Measurements from ENCODE around the gene ARL10. TPM values are rescaled to one million over a fixed set of nuclear protein-coding genes. Genes with fewer than 3 reads are reported as not detected.

Gene ARL10
- total RNA-seq (2014; rRNA removed; shearing (Covaris generic)) = 2.4 and 2.5 TPM in 2 replicates

GRCh38 chr5:176365351-176366231 is at the start of gene ARL10:
Gene ARL10, plus strand, starts transcription at chr5:176365487. Its CDS starts 77 bp downstream, at chr5:176365564.
- Histone ChIP-seq H3K9me3 (replicated peaks) (peaks cover 11% of the 10 kb centered on the region), H3K4me3 (peak within 1 kb of the TSS; percentile 62), H3K36me3 (peaks cover 16% of the 10 kb centered on the region), H3K4me1 (replicated peaks) (peaks cover 19% of the 10 kb centered on the region), H3K27ac (no peak within 1 kb of the TSS), H3K27me3 (replicated peaks) (0 out of 2 replicates have a peak, but pooled peaks cover 6% of the 10 kb centered on the region)
- peak in 1 of 2 experiments; percentile 33 for DNase-seq (ENCODE audit: low read depth in 1 of 2, low spot score in 2 of 2)

GRCh38 chr5:176317534-176318374 is 47.5 kb upstream of the ARL10 start:
- H3K27ac ChIP-seq = no peak overlapping the region
- DNase-seq (ENCODE audit: low read depth in 1 of 2, low spot score in 2 of 2) = no peak
- H3K36me3 ChIP-seq = no peaks in the 10 kb centered on the region
- no peaks in the 10 kb centered on the region for H3K9me3 ChIP-seq (replicated peaks)
- no peaks in the 10 kb centered on the region for H3K4me1 ChIP-seq (replicated peaks)
- H3K27me3 ChIP-seq (replicated peaks) = no peaks in the 10 kb centered on the region
- no peak overlapping the region for H3K4me3 ChIP-seq

GRCh38 chr5:176319827-176320554 is 45.3 kb upstream of the ARL10 start:
- H3K9me3 ChIP-seq (replicated peaks) = no peaks in the 10 kb centered on the region
- H3K27ac ChIP-seq = no peak overlapping the region
- no peaks in the 10 kb centered on the region for H3K36me3 ChIP-seq
- no peaks in the 10 kb centered on the region for H3K4me1 ChIP-seq (replicated peaks)
- no peaks in the 10 kb centered on the region for H3K27me3 ChIP-seq (replicated peaks)
- no peak overlapping the region for H3K4me3 ChIP-seq
- no peak for DNase-seq (ENCODE audit: low read depth in 1 of 2, low spot score in 2 of 2)

GRCh38 chr5:176320577-176320976 is 44.7 kb upstream of the ARL10 start:
- Histone ChIP-seq H3K4me3 (no peak overlapping the region), H3K27ac (no peak overlapping the region), H3K4me1 (replicated peaks) (no peaks in the 10 kb centered on the region), H3K9me3 (replicated peaks) (no peaks in the 10 kb centered on the region), H3K36me3 (no peaks in the 10 kb centered on the region), H3K27me3 (replicated peaks) (no peaks in the 10 kb centered on the region)
- DNase-seq (ENCODE audit: low read depth in 1 of 2, low spot score in 2 of 2) = no peak

- no peak for DNase-seq (ENCODE audit: low read depth in 1 of 2, low spot score in 2 of 2)
- Histone ChIP-seq H3K4me1 (replicated peaks) (no peaks in the 10 kb centered on the region), H3K36me3 (no peaks in the 10 kb centered on the region), H3K27me3 (replicated peaks) (no peaks in the 10 kb centered on the region; the same call in 1 of the 2 replicates), H3K9me3 (replicated peaks) (no peaks in the 10 kb centered on the region), H3K27ac (no peak overlapping the region), H3K4me3 (no peak overlapping the region)
Observed at GRCh38 chr5:176334031-176334770, 31.1 kb upstream of the ARL10 start.

- no peak for DNase-seq (ENCODE audit: low read depth in 1 of 2, low spot score in 2 of 2)
- H3K9me3 ChIP-seq (replicated peaks) = no peaks in the 10 kb centered on the region
- no peaks in the 10 kb centered on the region for H3K4me1 ChIP-seq (replicated peaks)
Observed at GRCh38 chr5:176337913-176338312, 27.4 kb upstream of the ARL10 start.

GRCh38 chr5:176339304-176339703 is 26.0 kb upstream of the ARL10 start:
- H3K36me3 ChIP-seq = peaks cover 2% of the 10 kb centered on the region
- no peak for DNase-seq (ENCODE audit: low read depth in 1 of 2, low spot score in 2 of 2)
- H3K27me3 ChIP-seq (replicated peaks) = no peaks in the 10 kb centered on the region; the same call in 1 of the 2 replicates
- H3K9me3 ChIP-seq (replicated peaks) = no peaks in the 10 kb centered on the region
- H3K27ac ChIP-seq = no peak overlapping the region
- H3K4me1 ChIP-seq (replicated peaks) = no peaks in the 10 kb centered on the region
- H3K4me3 ChIP-seq = no peak overlapping the region

More at GRCh38 chr5:176337913-176338312, 27.4 kb upstream of the ARL10 start:
- Histone ChIP-seq H3K4me3 (no peak overlapping the region), H3K27ac (no peak overlapping the region), H3K27me3 (replicated peaks) (no peaks in the 10 kb centered on the region; the same call in 1 of the 2 replicates), H3K36me3 (no peaks in the 10 kb centered on the region)

- peaks cover 21% of the 10 kb centered on the region for H3K36me3 ChIP-seq
Observed at GRCh38 chr5:176341325-176342157, 23.7 kb upstream of the ARL10 start.

GRCh38 chr5:176342158-176342483 is 23.2 kb upstream of the ARL10 start:
- H3K27me3 ChIP-seq (replicated peaks) = no peaks in the 10 kb centered on the region; the same call in 1 of the 2 replicates
- no peaks in the 10 kb centered on the region for H3K9me3 ChIP-seq (replicated peaks)
- no peak overlapping the region for H3K4me3 ChIP-seq
- peaks cover 26% of the 10 kb centered on the region for H3K36me3 ChIP-seq
- H3K4me1 ChIP-seq (replicated peaks) = no peaks in the 10 kb centered on the region
- no peak for DNase-seq (ENCODE audit: low read depth in 1 of 2, low spot score in 2 of 2)
- no peak overlapping the region for H3K27ac ChIP-seq

More at GRCh38 chr5:176341325-176342157, 23.7 kb upstream of the ARL10 start:
- DNase-seq (ENCODE audit: low read depth in 1 of 2, low spot score in 2 of 2) = no peak
- Histone ChIP-seq H3K9me3 (replicated peaks) (no peaks in the 10 kb centered on the region), H3K27me3 (replicated peaks) (no peaks in the 10 kb centered on the region; the same call in 1 of the 2 replicates), H3K4me1 (replicated peaks) (no peaks in the 10 kb centered on the region), H3K4me3 (no peak overlapping the region), H3K27ac (no peak overlapping the region)

- no peaks in the 10 kb centered on the region; the same call in 1 of the 2 replicates for H3K27me3 ChIP-seq (replicated peaks)
- H3K36me3 ChIP-seq = peaks cover 34% of the 10 kb centered on the region
- DNase-seq (ENCODE audit: low read depth in 1 of 2, low spot score in 2 of 2) = no peak
- H3K4me3 ChIP-seq = no peak overlapping the region
- H3K4me1 ChIP-seq (replicated peaks) = no peaks in the 10 kb centered on the region
- H3K9me3 ChIP-seq (replicated peaks) = no peaks in the 10 kb centered on the region
- no peak overlapping the region for H3K27ac ChIP-seq
Observed at GRCh38 chr5:176342766-176343458, 22.4 kb upstream of the ARL10 start.

- peaks cover 97% of the 10 kb centered on the region for H3K36me3 ChIP-seq
- H3K4me1 ChIP-seq (replicated peaks) = peaks cover under 1% of the 10 kb centered on the region
- no peak for DNase-seq (ENCODE audit: low read depth in 1 of 2, low spot score in 2 of 2)
- no peak overlapping the region for H3K4me3 ChIP-seq
- no peaks in the 10 kb centered on the region for H3K27me3 ChIP-seq (replicated peaks)
- H3K27ac ChIP-seq = no peak overlapping the region
- H3K9me3 ChIP-seq (replicated peaks) = no peaks in the 10 kb centered on the region
Observed at GRCh38 chr5:176350416-176350815, 14.9 kb upstream of the ARL10 start.

Data from SJSA1 (cell line).